AG10803 (cell line): ENCODE results near the gene IFNLR1.
A peak's percentile ranks its signal among the peaks of the same experiment; 100 is the strongest.

Experiments
- DNase-seq: peaks from one replicate; pipeline ENCODE4 v3.0.0; 2010; ENCODE audit warnings: low read depth
- H3K4me3 ChIP-seq: 2 replicates; pipeline ENCODE4 v1.5.1; 2011; ENCODE audit warnings: mild to moderate bottlenecking, low read length, control low read depth
- CTCF ChIP-seq: conservative IDR thresholded peaks from 2 replicates; pipeline ENCODE4 v1.5.1; 2011; ENCODE audit warnings: mild to moderate bottlenecking, low read length, control low read depth, inconsistent platforms

The IFNLR1 gene

GRCh38 chr1:24206083-24206464 lies 19.0 kb upstream of the IFNLR1 start:
- DNase-seq, result no peak
- no peak for TF ChIP-seq CTCF

GRCh38 chr1:24205345-24206082 lies 18.4 kb upstream of the IFNLR1 start:
- H3K4me3 ChIP-seq, result no peak overlapping the region
- no peak for DNase-seq
- no peak for TF ChIP-seq CTCF

More at GRCh38 chr1:24206083-24206464, 19.0 kb upstream of the IFNLR1 start:
- H3K4me3 ChIP-seq, result no peak overlapping the region

- DNase-seq, result no peak
- H3K4me3 ChIP-seq, result no peak overlapping the region
- no peak for TF ChIP-seq CTCF
These were observed 17.0 kb upstream of the IFNLR1 start for GRCh38 chr1:24204116-24204515.

- no peak for TF ChIP-seq CTCF
- no peak for DNase-seq
- H3K4me3 ChIP-seq, result no peak overlapping the region
These were observed 16.3 kb upstream of the IFNLR1 start for GRCh38 chr1:24203404-24203803.

GRCh38 chr1:24202987-24203386 lies 15.9 kb upstream of the IFNLR1 start:
- no peak overlapping the region for H3K4me3 ChIP-seq
- DNase-seq, result no peak
- TF ChIP-seq CTCF, result no peak

GRCh38 chr1:24202556-24202955 lies 15.5 kb upstream of the IFNLR1 start:
- DNase-seq, result no peak
- no peak overlapping the region for H3K4me3 ChIP-seq
- no peak for TF ChIP-seq CTCF

GRCh38 chr1:24201941-24202440 lies 14.9 kb upstream of the IFNLR1 start:
- DNase-seq, result peak; percentile 91
- peak; percentile 85 for TF ChIP-seq CTCF
- no peak overlapping the region for H3K4me3 ChIP-seq
